IPS-20b (cell line): ENCODE results near the gene CCDC71L.
"Not testable (repeated sequence)": the region's sequence is repeated elsewhere in the genome, so short reads cannot be mapped to it uniquely, and the experiment has no call there.

Experiments
- H3K27ac ChIP-seq: one replicate; pipeline ENCODE4 v1.5.1; 2013; ENCODE audit warnings: low read length
- H3K27me3 ChIP-seq: 2 replicates; pipeline ENCODE4 v1.6.1; 2013; ENCODE audit warnings: mild to moderate bottlenecking, low read length, inconsistent platforms; ENCODE audit not compliant: insufficient read depth
- H3K36me3 ChIP-seq: 2 replicates; pipeline ENCODE4 v1.6.1; 2013; ENCODE audit warnings: low read depth, mild to moderate bottlenecking, inconsistent platforms, low read length, moderate library complexity; ENCODE audit not compliant: insufficient read depth
- H3K4me1 ChIP-seq: 2 replicates; pipeline ENCODE4 v1.6.1; 2013; ENCODE audit warnings: mild to moderate bottlenecking, control low read depth, inconsistent platforms, low read length, moderate library complexity; ENCODE audit not compliant: insufficient read depth
- H3K4me3 ChIP-seq: 2 replicates; pipeline ENCODE4 v1.5.1; 2013; ENCODE audit warnings: mild to moderate bottlenecking, low read length, inconsistent platforms
- H3K9ac ChIP-seq: 2 replicates; pipeline ENCODE4 v1.6.1; 2013; ENCODE audit warnings: low read depth, mild to moderate bottlenecking, inconsistent platforms, low read length, moderate library complexity
- H3K9me3 ChIP-seq: 2 replicates; pipeline ENCODE4 v1.6.1; 2013; ENCODE audit warnings: mild to moderate bottlenecking, low read depth, low read length, inconsistent platforms; ENCODE audit not compliant: insufficient read depth

Gene CCDC71L

DNA sequence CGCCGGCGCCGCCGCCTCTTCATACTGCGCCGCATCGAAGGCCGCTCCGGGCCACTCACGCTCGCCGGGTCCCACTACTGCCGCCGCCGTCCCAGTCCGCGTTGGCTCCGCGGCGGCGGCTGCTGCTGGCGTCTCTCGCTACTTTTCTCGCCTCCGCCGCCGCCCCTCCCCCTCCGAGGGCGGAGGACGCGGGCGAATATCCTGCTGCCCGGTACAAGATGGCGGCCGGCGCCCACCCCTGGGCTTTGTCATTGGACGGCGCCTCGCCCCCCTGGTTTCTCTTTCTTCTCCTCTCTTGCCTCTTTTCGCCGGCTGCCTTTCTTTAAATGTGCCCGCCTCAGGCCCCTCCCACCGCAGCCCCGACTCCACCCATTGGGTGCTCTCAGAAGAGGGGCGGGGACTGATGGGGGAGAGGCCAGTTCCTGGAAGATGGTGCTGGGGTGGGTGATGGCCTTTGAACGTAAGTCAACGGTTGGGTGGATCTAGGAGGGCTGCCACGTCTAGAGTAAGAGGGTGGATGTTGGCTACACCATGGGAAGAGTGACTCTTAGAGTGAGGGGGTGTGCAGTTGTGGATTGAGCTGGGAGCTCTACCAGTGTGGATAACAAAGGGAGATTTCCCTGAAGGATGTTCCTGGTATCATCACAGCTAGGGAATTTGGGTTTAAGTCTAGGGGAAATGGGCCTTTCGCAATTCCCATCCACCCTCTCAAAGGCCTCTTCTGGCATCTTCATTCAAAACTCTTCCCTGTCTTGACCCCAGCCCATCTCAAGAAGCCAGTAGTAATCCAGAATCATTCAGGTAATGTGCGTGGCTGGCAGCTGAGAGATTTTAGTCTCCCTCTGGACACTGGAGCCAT lies at the start of gene CCDC71L:
CCDC71L (minus strand) TSS at position 297 of the 859 bp plus-strand sequence; CDS start at position 35, 262 bp downstream.
- Histone ChIP-seq H3K9me3 (no peaks in the 10 kb centered on the region), H3K4me3 (peak within 1 kb of the TSS; percentile 91), H3K27me3 (no peaks in the 10 kb centered on the region), H3K36me3 (no peaks in the 10 kb centered on the region), H3K4me1 (peaks cover 3% of the 10 kb centered on the region; the same call in 1 of the 2 replicates), H3K9ac (peak within 1 kb of the TSS; percentile 84; the same call in 1 of the 2 replicates), H3K27ac (no peak within 1 kb of the TSS)

- H3K27me3 ChIP-seq, H3K36me3 ChIP-seq, H3K4me1 ChIP-seq, H3K4me3 ChIP-seq, H3K9me3 ChIP-seq, H3K9ac ChIP-seq, H3K27ac ChIP-seq: not testable (repeated sequence)
These were observed 48.6 kb upstream of the CCDC71L start for GRCh38 chr7:106709604-106710003.

GRCh38 chr7:106704000-106704840 lies 43.3 kb upstream of the CCDC71L start:
- Histone ChIP-seq H3K27ac (no peak overlapping the region), H3K36me3 (no peaks in the 10 kb centered on the region), H3K4me3 (no peak overlapping the region), H3K9ac (no peak overlapping the region), H3K9me3 (peaks cover 2% of the 10 kb centered on the region; the same call in 1 of the 2 replicates), H3K27me3 (no peaks in the 10 kb centered on the region), H3K4me1 (no peaks in the 10 kb centered on the region)

GRCh38 chr7:106693677-106694353 lies 32.9 kb upstream of the CCDC71L start:
- peaks cover 8% of the 10 kb centered on the region; the same call in 1 of the 2 replicates for H3K9me3 ChIP-seq
- no peaks in the 10 kb centered on the region for H3K4me1 ChIP-seq
- no peak overlapping the region for H3K27ac ChIP-seq
- no peaks in the 10 kb centered on the region for H3K27me3 ChIP-seq
- no peak overlapping the region for H3K9ac ChIP-seq
- H3K4me3 ChIP-seq: no peak overlapping the region
- H3K36me3 ChIP-seq: no peaks in the 10 kb centered on the region

DNA sequence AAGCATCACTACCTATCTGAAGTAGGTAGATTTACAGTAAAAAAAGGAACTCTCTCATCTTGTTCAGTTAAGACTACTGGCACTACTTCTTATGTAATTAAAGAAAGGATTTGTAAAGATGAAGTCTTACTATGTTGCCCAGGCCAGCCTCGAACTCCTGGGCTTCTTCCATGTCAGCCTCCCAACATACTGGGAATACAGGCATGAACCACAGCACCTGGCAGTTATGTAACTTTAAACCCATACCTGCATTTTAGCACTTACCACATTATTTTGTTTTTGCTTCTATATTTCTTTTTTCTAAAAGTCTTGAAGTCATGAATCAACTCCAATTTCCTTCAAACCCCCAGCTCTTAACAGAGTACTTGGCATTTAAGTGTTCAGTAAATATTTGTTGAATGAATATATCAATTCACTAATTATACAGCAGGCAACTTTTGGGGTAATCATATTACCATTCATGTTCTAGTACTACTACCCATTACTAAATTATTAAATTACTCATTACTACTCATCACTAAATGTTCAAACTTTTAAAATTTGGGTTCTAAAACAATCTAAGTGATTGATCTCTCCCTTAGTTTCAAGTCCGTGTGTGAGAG lies 31.6 kb upstream of the CCDC71L start:
- no peaks in the 10 kb centered on the region for H3K4me1 ChIP-seq
- no peaks in the 10 kb centered on the region for H3K36me3 ChIP-seq

GRCh38 chr7:106688161-106688560 lies 27.2 kb upstream of the CCDC71L start:
- H3K4me1 ChIP-seq, H3K4me3 ChIP-seq, H3K9ac ChIP-seq, H3K27ac ChIP-seq, H3K9me3 ChIP-seq, H3K27me3 ChIP-seq, H3K36me3 ChIP-seq: not testable (repeated sequence)

More for the DNA sequence above, 31.6 kb upstream of the CCDC71L start:
- Histone ChIP-seq H3K4me3 (no peak overlapping the region), H3K9ac (no peak overlapping the region), H3K27ac (no peak overlapping the region), H3K27me3 (no peaks in the 10 kb centered on the region), H3K9me3 (peaks cover 8% of the 10 kb centered on the region; the same call in 1 of the 2 replicates)

GRCh38 chr7:106683941-106684340 lies 23.0 kb upstream of the CCDC71L start:
- H3K9me3 ChIP-seq: no peaks in the 10 kb centered on the region
- no peak overlapping the region for H3K27ac ChIP-seq
- H3K36me3 ChIP-seq: no peaks in the 10 kb centered on the region
- no peaks in the 10 kb centered on the region for H3K27me3 ChIP-seq
- no peak overlapping the region for H3K9ac ChIP-seq
- H3K4me1 ChIP-seq: no peaks in the 10 kb centered on the region
- H3K4me3 ChIP-seq: no peak overlapping the region

GRCh38 chr7:106681815-106682495 lies 21.0 kb upstream of the CCDC71L start:
- no peak overlapping the region for H3K27ac ChIP-seq
- H3K4me3 ChIP-seq: no peak overlapping the region
- H3K36me3 ChIP-seq: no peaks in the 10 kb centered on the region
- no peaks in the 10 kb centered on the region for H3K27me3 ChIP-seq
- H3K4me1 ChIP-seq: no peaks in the 10 kb centered on the region
- H3K9me3 ChIP-seq: no peaks in the 10 kb centered on the region
- no peak overlapping the region for H3K9ac ChIP-seq

GRCh38 chr7:106679153-106679931 lies 18.4 kb upstream of the CCDC71L start:
- H3K9ac ChIP-seq: no peak overlapping the region
- H3K4me3 ChIP-seq: no peak overlapping the region
- no peaks in the 10 kb centered on the region for H3K27me3 ChIP-seq
- no peak overlapping the region for H3K27ac ChIP-seq
- H3K36me3 ChIP-seq: no peaks in the 10 kb centered on the region
- H3K4me1 ChIP-seq: no peaks in the 10 kb centered on the region
- H3K9me3 ChIP-seq: no peaks in the 10 kb centered on the region

DNA sequence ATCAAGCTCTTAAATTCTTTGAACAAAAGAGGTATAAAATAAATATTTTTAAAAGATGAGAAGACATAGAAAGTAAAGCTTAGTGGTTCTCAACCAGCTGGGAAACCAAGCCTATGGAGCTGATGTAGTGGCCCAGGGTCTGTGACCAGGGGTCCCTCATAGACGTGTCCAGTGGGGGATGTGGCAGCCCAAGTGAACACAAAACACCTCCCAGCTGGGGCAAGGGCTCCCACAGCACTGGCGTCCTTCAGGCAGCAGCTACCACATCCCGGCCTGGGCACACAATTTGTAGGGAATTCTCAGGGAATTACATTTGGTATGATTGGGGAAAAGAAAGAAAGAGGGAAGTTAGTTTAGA lies 17.8 kb upstream of the CCDC71L start:
- Histone ChIP-seq H3K4me3 (no peak overlapping the region), H3K36me3 (no peaks in the 10 kb centered on the region), H3K9me3 (no peaks in the 10 kb centered on the region), H3K4me1 (no peaks in the 10 kb centered on the region), H3K27me3 (no peaks in the 10 kb centered on the region), H3K27ac (no peak overlapping the region), H3K9ac (no peak overlapping the region)
